GM21723 (cell line): ENCODE measurements around the gene GLCCI1.
A peak's percentile ranks its signal among the peaks of the same experiment; 100 is the strongest.

ENCODE experiments used
- ATAC-seq: cut with Tn5 transposase; IDR thresholded peaks from one replicate; pipeline ENCODE4 v1.9.1; 2021; ENCODE audit warnings: mild to moderate bottlenecking, moderate library complexity; ENCODE audit not compliant: unreplicated experiment

GLCCI1 gene

GRCh38 chr7:8126601-8127167, 158.1 kb downstream of the GLCCI1 start:
- no peak for ATAC-seq

GRCh38 chr7:8128449-8129317, 160.1 kb downstream of the GLCCI1 start:
- no peak for ATAC-seq

GRCh38 chr7:8129318-8129659, 160.7 kb downstream of the GLCCI1 start:
- ATAC-seq = no peak

GRCh38 chr7:8130663-8131062, 162.1 kb downstream of the GLCCI1 start:
- no peak for ATAC-seq

DNA sequence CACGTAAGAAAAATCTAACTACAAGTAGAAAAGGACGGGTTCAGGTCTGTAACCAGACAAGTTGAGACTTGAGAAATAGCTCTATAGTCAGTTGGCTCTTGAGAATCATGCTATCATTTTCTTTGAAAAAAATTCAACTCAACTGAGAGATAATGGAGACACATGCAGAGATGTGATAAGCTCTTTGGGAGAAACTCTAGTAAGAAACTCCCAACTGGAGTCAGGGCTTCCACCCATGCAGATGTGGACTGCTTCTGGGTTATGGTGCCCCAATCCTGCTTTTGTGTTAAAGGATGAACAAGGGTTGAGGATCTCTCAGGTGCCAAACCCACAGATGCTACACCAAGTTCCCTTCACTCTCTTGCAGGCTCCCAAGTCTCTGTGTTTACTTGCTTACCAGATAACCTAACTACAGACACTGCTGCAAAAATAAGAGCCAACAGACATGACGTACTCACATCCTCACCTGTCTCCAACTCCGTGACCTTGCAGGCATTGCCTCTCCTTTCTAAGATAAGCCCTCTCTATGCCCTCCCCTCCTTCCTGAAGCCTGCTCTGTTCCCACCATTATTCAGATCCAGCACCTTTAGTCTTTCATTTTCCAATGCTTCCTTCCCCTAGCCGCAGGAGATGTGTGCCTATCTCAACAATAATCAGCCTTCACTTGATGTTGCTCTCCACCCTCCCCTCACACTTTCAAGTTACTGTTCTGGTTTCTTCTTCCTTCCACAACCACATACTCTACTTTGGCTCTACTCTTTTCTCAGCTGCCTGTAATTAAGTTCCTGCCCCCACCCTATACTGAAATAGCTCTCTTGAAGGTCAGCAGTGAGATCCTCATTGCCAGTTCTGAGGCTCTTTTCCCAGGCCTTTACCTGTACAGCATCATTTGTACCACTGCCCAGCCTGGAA, 163.4 kb downstream of the GLCCI1 start:
- peak; percentile 54 for ATAC-seq

DNA sequence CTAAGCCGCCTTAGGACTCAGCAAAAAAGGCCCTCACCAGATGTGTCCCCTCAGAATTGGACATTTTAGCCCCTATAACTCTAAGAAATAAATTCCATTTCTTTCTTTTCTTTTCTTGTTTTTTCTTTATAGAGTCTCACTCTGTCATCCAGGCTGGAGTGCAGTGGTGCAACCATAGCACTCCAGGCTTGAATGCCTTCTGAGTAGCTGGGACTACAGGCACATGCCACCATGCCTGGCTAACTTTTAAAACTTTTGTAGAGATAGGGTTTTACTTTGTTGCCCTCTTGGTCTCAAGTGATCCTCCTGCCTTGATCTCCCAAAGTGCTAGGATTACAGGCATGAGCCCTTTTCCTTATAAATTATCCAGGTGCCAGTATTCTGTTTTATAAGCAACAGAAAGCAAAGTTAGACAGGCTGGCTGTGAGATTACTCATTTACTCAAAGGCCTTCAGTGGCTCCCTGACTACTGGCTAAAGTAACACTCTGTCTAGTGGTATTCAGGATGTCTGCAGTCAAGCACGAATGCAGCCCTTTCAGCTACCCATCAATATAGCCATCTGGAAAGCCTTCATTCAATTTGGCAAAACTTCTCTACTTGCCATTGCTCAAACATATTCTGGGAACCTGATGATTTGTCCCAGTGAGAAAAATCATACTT, 164.7 kb downstream of the GLCCI1 start:
- no peak for ATAC-seq

DNA sequence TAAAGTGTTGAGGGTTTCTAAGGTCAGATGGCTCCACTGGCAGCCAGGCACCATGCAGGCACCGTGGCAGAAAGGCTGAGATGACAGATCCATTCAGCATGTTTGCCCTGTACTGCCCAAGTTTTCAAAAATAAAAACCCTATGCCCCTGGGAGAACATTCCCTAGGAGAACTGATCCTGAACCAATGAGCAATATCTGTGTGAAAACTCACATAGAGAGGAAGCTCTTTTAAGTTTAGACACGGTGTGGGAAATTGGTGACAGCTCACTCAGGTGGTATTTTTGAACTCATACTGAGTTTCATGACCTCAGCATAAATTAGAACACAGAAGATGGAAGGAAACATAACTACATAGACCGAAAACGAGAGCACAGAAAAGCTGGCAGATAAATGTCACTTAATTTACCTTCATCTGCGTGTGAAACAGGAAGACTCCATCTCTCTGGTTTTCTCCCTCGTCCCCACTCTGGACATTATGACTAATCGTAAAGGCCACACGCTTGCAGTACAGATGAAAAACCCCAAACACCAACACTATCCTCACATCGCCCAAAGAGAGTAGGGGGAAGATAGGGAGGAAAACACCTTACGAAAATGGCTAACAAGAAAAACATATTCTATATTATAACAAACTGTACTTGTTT, 165.6 kb downstream of the GLCCI1 start:
- ATAC-seq = peak; percentile 74

- no peak for ATAC-seq
These were observed 166.8 kb downstream of the GLCCI1 start for GRCh38 chr7:8135417-8135816.

DNA sequence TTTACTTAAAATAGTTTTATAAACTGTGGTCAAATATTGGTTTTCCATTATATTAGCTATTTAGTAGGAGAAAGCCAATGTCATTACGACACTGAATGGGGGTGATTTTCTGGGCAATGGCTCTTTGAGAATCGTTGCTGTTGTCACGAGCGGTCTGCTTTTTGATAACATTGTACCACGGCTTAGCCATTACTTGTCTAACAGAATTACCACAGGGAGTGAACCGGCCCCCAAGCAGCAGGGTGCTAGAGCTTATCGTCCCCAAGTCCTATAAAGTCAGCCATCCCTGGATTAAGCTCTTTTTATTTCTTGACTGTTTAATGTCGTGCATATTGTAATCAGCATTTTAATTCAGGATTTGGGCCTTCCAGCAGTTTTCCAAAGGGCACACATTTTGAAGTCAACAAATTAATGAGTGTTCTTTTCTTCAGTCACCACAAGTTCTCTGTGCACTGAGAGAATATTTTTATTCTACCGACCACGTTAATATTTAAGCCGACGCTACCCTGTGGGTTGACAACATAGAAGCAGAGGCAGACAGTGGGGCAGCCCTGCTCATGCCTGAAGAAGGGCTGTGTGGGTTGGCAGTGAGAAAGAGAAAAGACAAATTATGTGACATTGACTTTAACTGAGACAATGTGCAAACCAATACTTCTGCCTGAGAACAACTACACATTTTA, 167.6 kb downstream of the GLCCI1 start:
- ATAC-seq = no peak
